Liver (tissue), 9 donors: ENCODE results near the gene TRAF7. TPM values are rescaled to one million over a fixed set of nuclear protein-coding genes. Genes with fewer than 3 reads are reported as not detected.

Experiments used
- DNase-seq: peaks from one replicate; pipeline ENCODE4 v3.0.0-alpha.2; 2017; ENCODE audit warnings: low spot score
- H3K27ac ChIP-seq, 2 donors: one replicate each; pipeline ENCODE4 v1.7.0; 2013; ENCODE audit warnings: inconsistent platforms in 2 of 2, low read length in 2 of 2, control low read depth in 1 of 2, low read depth in 1 of 2, mild to moderate bottlenecking in 1 of 2
- H3K27me3 ChIP-seq, 4 donors: one replicate each; pipeline versions ENCODE4 v1.6.1 to v1.7.0; 2013; ENCODE audit warnings: low read length in 3 of 4, inconsistent platforms in 1 of 4, mild to moderate bottlenecking in 1 of 4, moderate library complexity in 1 of 4; ENCODE audit not compliant: control insufficient read depth in 4 of 4, insufficient read depth in 4 of 4
- H3K36me3 ChIP-seq, 4 donors: one replicate each; pipeline versions ENCODE4 v1.6.1 to v1.7.0; 2013; ENCODE audit warnings: low read length in 3 of 4, mild to moderate bottlenecking in 3 of 4, low read depth in 1 of 4, moderate library complexity in 1 of 4; ENCODE audit not compliant: control insufficient read depth in 4 of 4, insufficient read depth in 3 of 4
- H3K4me1 ChIP-seq, 4 donors: one replicate each; pipeline versions ENCODE4 v1.6.1 to v1.7.0; 2013; ENCODE audit warnings: low read length in 3 of 4, mild to moderate bottlenecking in 3 of 4, moderate library complexity in 1 of 4; ENCODE audit not compliant: control insufficient read depth in 4 of 4, insufficient read depth in 4 of 4
- H3K4me3 ChIP-seq, 3 donors: one replicate each; pipeline versions ENCODE4 v1.6.1 to v1.7.0; 2013; ENCODE audit warnings: low read length in 3 of 3, control low read depth in 1 of 3, low read depth in 1 of 3, mild to moderate bottlenecking in 1 of 3
- H3K9ac ChIP-seq, 2 donors: one replicate each; pipeline ENCODE4 v1.7.0; 2013; ENCODE audit warnings: low read length in 2 of 2, mild to moderate bottlenecking in 2 of 2, moderate library complexity in 2 of 2, control low read depth in 1 of 2, low read depth in 1 of 2
- H3K9me3 ChIP-seq, 4 donors: one replicate each; pipeline versions ENCODE4 v1.6.1 to v1.7.0; 2013; ENCODE audit warnings: low read length in 3 of 4; ENCODE audit not compliant: control insufficient read depth in 4 of 4
- EGR1 ChIP-seq, 2 donors: IDR thresholded peaks; 2 replicates each; pipeline ENCODE4 v1.6.1; 2016 to 2018; ENCODE audit warnings: antibody characterized with exemption in 2 of 2, low read depth in 2 of 2
- FOXA1 ChIP-seq: IDR thresholded peaks from 2 replicates; pipeline ENCODE4 v1.6.1; 2016; ENCODE audit warnings: antibody characterized with exemption
- FOXA2 ChIP-seq: IDR thresholded peaks from 2 replicates; pipeline ENCODE4 v1.6.1; 2016; ENCODE audit warnings: antibody characterized with exemption
- GABPA ChIP-seq, 2 donors: IDR thresholded peaks in 1 of 2; conservative IDR thresholded peaks in 1 of 2; 2 replicates each; pipeline ENCODE4 v1.6.1; 2016; ENCODE audit warnings: antibody characterized with exemption in 2 of 2, mild to moderate bottlenecking in 1 of 2, moderate library complexity in 1 of 2
- HNF4A ChIP-seq, 2 donors: conservative IDR thresholded peaks; 2 replicates each; pipeline ENCODE4 v1.6.1; 2016; ENCODE audit warnings: antibody characterized with exemption in 2 of 2, mild to moderate bottlenecking in 2 of 2
- HNF4G ChIP-seq: IDR thresholded peaks from 2 replicates; pipeline ENCODE4 v1.6.1; 2016; ENCODE audit warnings: antibody characterized with exemption
- JUND ChIP-seq, 2 donors: IDR thresholded peaks; 2 replicates each; pipeline ENCODE4 v1.6.1; 2016; ENCODE audit warnings: antibody characterized with exemption in 2 of 2
- NR2F2 ChIP-seq: IDR thresholded peaks from 2 replicates; pipeline ENCODE4 v1.6.1; 2016; ENCODE audit warnings: antibody characterized with exemption
- RAD21 ChIP-seq, 2 donors: IDR thresholded peaks; 2 replicates each; pipeline ENCODE4 v1.6.1; 2016; ENCODE audit warnings: antibody characterized with exemption in 2 of 2, mild to moderate bottlenecking in 2 of 2
- RXRA ChIP-seq, 2 donors: IDR thresholded peaks; 2 replicates each; pipeline ENCODE4 v1.6.1; 2017 to 2018; ENCODE audit warnings: antibody characterized with exemption in 2 of 2, mild to moderate bottlenecking in 1 of 2
- SP1 ChIP-seq: IDR thresholded peaks from 2 replicates; pipeline ENCODE4 v1.6.1; 2018; ENCODE audit warnings: antibody characterized with exemption, mild to moderate bottlenecking
- TAF1 ChIP-seq: conservative IDR thresholded peaks from 2 replicates; pipeline ENCODE4 v1.6.1; 2016; ENCODE audit warnings: antibody characterized with exemption, mild to moderate bottlenecking
- YY1 ChIP-seq: IDR thresholded peaks from 2 replicates; pipeline ENCODE4 v1.6.1; 2016; ENCODE audit warnings: antibody characterized with exemption, mild to moderate bottlenecking
- WGBS: extraction: QIAGEN DNeasy Blood & Tissue Kit; methylation state at CpG from one replicate; pipeline ENCODE4 v1.1.7; 2013; 5-methylcytosine and 5-hydroxymethylcytosine counted together
- polyA plus RNA-seq, 2 donors: library from polyadenylated mRNA; stranded (reverse) in 1 of 2; unstranded in 1 of 2; fragments of 200-250 nt in 1 of 2; fragments of >200 nt in 1 of 2; fragmentation: Nextera tagmentation in 1 of 2; extraction: Ambion mirVana in 1 of 2; gene quantifications; one replicate each; pipeline versions ENCODE4 v1.2.1 to v1.2.3, GENCODE V29; 2013 to 2015
- total RNA-seq, 2 donors: library from RNA; depleted of rRNA; stranded (reverse); fragments of >200 nt; gene quantifications; one replicate each; pipeline ENCODE4 v1.2.3, GENCODE V29; 2014
- TF ChIP-seq, protein P1 (sequence below): IDR thresholded peaks from 2 replicates; pipeline ENCODE4 v1.6.1; 2016; ENCODE audit warnings: antibody characterized with exemption, mild to moderate bottlenecking
- TF ChIP-seq, protein P2 (sequence below): IDR thresholded peaks from 2 replicates; pipeline ENCODE4 v1.6.1; 2016; ENCODE audit warnings: antibody characterized with exemption
- TF ChIP-seq, protein P3 (sequence below): IDR thresholded peaks from 2 replicates; pipeline ENCODE4 v1.6.1; 2016; ENCODE audit warnings: antibody characterized with exemption
- TF ChIP-seq, protein P4 (sequence below): fragments of 150-350 bp; IDR thresholded peaks from 2 replicates; pipeline ENCODE4 v1.5.1; 2017; ENCODE audit warnings: improper control_type of control experiment, low read depth, low read length; ENCODE audit not compliant: missing input control
- TF ChIP-seq, protein P5 (sequence below): IDR thresholded peaks from 2 replicates; pipeline ENCODE4 v1.6.1; 2016; ENCODE audit warnings: antibody characterized with exemption
- donor health status: healthy.
- donor health status: healthy.
- donor health status: healthy.
- donor health status: healthy.
- donor health status: healthy.

TRAF7 gene
- total and polyA plus RNA-seq, 4 donors = 14.7 to 36.6 (median 34.0) TPM

DNA sequence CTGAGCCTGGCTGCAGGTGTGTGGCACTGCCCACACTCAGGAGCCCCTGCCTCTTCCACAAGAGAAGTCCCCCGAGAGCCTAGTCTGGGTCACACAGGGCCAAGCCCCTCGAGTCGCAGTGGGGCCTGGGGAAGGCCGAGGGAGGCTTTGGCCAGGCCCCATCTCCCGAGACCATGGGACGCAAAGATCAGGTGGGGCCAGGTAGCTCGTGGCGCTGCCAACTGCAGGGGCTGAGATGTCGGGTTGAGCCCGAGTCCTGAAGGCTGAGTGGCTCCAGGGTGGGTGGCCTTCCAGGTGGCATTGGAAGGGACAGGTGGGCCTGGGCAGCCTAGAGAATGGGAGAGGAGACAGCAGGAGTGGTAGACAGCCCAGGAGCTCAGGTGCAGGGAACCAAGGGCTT, 6.3 kb downstream of the TRAF7 start (continued):
- TF ChIP-seq, protein P1, sequence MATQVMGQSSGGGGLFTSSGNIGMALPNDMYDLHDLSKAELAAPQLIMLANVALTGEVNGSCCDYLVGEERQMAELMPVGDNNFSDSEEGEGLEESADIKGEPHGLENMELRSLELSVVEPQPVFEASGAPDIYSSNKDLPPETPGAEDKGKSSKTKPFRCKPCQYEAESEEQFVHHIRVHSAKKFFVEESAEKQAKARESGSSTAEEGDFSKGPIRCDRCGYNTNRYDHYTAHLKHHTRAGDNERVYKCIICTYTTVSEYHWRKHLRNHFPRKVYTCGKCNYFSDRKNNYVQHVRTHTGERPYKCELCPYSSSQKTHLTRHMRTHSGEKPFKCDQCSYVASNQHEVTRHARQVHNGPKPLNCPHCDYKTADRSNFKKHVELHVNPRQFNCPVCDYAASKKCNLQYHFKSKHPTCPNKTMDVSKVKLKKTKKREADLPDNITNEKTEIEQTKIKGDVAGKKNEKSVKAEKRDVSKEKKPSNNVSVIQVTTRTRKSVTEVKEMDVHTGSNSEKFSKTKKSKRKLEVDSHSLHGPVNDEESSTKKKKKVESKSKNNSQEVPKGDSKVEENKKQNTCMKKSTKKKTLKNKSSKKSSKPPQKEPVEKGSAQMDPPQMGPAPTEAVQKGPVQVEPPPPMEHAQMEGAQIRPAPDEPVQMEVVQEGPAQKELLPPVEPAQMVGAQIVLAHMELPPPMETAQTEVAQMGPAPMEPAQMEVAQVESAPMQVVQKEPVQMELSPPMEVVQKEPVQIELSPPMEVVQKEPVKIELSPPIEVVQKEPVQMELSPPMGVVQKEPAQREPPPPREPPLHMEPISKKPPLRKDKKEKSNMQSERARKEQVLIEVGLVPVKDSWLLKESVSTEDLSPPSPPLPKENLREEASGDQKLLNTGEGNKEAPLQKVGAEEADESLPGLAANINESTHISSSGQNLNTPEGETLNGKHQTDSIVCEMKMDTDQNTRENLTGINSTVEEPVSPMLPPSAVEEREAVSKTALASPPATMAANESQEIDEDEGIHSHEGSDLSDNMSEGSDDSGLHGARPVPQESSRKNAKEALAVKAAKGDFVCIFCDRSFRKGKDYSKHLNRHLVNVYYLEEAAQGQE = no peak
- no peak for TF ChIP-seq FOXA2
- TF ChIP-seq RAD21 (IDR thresholded peaks at IDR 0.05) = no peak
- no peak for TF ChIP-seq HNF4G
- TF ChIP-seq FOXA1 = no peak
- no peak for TF ChIP-seq EGR1 (IDR thresholded peaks at IDR 0.05; ENCODE audit: low read depth in 2 of 2)
- TF ChIP-seq, protein P2, sequence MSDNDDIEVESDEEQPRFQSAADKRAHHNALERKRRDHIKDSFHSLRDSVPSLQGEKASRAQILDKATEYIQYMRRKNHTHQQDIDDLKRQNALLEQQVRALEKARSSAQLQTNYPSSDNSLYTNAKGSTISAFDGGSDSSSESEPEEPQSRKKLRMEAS = no peak

DNA sequence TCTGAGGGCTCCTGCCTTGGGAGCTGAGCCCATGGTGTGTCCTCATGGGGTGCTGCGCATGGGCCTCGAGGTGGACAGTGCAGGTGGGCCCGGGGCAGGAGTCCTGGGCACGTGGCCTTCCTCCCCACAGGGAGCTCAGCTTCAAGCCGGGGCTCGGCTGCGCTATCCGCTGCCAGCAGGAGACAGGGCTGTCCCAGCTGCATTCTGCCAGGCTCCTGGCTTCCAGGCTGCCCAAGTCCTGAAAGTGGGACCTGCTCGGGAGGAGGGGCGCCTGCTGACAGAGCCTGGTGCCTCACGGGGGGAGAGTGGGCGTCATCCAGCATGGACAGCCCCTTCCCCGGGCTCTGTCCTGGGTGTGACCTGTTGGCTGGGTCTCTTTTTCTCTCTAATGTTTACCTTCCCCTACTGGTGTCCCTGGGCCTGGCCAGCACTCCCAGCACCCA, 7.1 kb downstream of the TRAF7 start:
- no peak overlapping the region for H3K27ac ChIP-seq
- H3K4me1 ChIP-seq = peaks cover 37 to 74% (median 59%) of the 10 kb centered on the region in 4 donors
- no peak overlapping the region for H3K9ac ChIP-seq
- TF ChIP-seq GABPA (IDR thresholded peaks at IDR 0.05 in 1 of 2, conservative IDR thresholded peaks at IDR 0.05 in 1 of 2) = no peak
- TF ChIP-seq, protein P1 = no peak
- TF ChIP-seq RAD21 (IDR thresholded peaks at IDR 0.05) = no peak
- no peak for TF ChIP-seq FOXA1
- TF ChIP-seq RXRA (IDR thresholded peaks at IDR 0.05) = no peak
- TF ChIP-seq, protein P3, sequence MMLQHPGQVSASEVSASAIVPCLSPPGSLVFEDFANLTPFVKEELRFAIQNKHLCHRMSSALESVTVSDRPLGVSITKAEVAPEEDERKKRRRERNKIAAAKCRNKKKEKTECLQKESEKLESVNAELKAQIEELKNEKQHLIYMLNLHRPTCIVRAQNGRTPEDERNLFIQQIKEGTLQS = no peak
- TF ChIP-seq TAF1 = no peak
- TF ChIP-seq, protein P2 = no peak
- no peak for TF ChIP-seq YY1
- TF ChIP-seq JUND (IDR thresholded peaks at IDR 0.05) = no peak
- TF ChIP-seq FOXA2 = no peak
- no peak for TF ChIP-seq EGR1 (IDR thresholded peaks at IDR 0.05; ENCODE audit: low read depth in 2 of 2)
- TF ChIP-seq, protein P4, sequence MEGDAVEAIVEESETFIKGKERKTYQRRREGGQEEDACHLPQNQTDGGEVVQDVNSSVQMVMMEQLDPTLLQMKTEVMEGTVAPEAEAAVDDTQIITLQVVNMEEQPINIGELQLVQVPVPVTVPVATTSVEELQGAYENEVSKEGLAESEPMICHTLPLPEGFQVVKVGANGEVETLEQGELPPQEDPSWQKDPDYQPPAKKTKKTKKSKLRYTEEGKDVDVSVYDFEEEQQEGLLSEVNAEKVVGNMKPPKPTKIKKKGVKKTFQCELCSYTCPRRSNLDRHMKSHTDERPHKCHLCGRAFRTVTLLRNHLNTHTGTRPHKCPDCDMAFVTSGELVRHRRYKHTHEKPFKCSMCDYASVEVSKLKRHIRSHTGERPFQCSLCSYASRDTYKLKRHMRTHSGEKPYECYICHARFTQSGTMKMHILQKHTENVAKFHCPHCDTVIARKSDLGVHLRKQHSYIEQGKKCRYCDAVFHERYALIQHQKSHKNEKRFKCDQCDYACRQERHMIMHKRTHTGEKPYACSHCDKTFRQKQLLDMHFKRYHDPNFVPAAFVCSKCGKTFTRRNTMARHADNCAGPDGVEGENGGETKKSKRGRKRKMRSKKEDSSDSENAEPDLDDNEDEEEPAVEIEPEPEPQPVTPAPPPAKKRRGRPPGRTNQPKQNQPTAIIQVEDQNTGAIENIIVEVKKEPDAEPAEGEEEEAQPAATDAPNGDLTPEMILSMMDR = no peak
- no peak for TF ChIP-seq SP1
- TF ChIP-seq, protein P5, sequence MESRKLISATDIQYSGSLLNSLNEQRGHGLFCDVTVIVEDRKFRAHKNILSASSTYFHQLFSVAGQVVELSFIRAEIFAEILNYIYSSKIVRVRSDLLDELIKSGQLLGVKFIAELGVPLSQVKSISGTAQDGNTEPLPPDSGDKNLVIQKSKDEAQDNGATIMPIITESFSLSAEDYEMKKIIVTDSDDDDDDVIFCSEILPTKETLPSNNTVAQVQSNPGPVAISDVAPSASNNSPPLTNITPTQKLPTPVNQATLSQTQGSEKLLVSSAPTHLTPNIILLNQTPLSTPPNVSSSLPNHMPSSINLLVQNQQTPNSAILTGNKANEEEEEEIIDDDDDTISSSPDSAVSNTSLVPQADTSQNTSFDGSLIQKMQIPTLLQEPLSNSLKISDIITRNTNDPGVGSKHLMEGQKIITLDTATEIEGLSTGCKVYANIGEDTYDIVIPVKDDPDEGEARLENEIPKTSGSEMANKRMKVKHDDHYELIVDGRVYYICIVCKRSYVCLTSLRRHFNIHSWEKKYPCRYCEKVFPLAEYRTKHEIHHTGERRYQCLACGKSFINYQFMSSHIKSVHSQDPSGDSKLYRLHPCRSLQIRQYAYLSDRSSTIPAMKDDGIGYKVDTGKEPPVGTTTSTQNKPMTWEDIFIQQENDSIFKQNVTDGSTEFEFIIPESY = no peak
- TF ChIP-seq HNF4G = no peak
- no peak for TF ChIP-seq HNF4A (conservative IDR thresholded peaks at IDR 0.05)
- TF ChIP-seq NR2F2 = no peak
- H3K9me3 ChIP-seq = no peaks in the 10 kb centered on the region
- no peak overlapping the region for H3K4me3 ChIP-seq
- DNase-seq = no peak
- no peaks in the 10 kb centered on the region for H3K27me3 ChIP-seq
- H3K36me3 ChIP-seq = peaks cover 0 to 4% (median under 1%) of the 10 kb centered on the region in 4 donors
- WGBS = 83% methylated on average over 13 of the region's 13 CpGs
